Coronary artery (tissue), 2 donors: ENCODE measurements around the gene NT5C1B.
A peak's percentile ranks its signal among the peaks of the same experiment; 100 is the strongest.

ENCODE experiments used
- DNase-seq: peaks from one replicate; pipeline ENCODE4 v3.0.0-alpha.2; 2017; ENCODE audit warnings: low spot score
- H3K27ac ChIP-seq, 2 donors: fragments of 200-600 bp; sonication (generic); one replicate each; pipeline ENCODE4 v1.5.1; 2016 to 2019
- H3K4me3 ChIP-seq: fragments of 200-600 bp; sonication (generic); 2 replicates; pipeline ENCODE4 v1.5.1; 2016; ENCODE audit warnings: mild to moderate bottlenecking, moderate library complexity
- CTCF ChIP-seq: fragments of 200-600 bp; sonication (generic); IDR thresholded peaks from one replicate; pipeline ENCODE4 v1.5.1; 2019; ENCODE audit warnings: antibody characterized with exemption

Gene NT5C1B

DNA sequence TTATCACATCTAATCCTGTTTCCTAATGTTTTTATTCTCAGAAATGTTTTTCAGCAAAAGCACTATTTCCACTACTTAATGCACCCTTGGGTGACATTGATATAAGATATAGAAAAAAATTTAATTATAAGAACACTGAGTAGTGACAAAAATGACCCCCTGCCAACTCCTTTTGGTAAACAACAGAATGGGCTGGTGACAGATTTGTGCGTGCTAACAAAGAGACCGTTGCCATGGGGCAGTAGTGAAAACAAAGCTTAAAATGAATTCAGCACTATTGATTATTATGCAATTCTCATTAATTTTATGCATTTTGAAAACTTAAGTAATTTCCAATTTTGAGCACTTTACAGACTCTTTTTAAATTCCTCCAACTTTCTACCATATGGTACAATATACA is 62.0 kb downstream of the NT5C1B start:
- no peak for TF ChIP-seq CTCF
- Histone ChIP-seq H3K4me3 (no peak overlapping the region), H3K27ac (no peak overlapping the region)
- no peak for DNase-seq

- Histone ChIP-seq H3K27ac (no peak overlapping the region), H3K4me3 (no peak overlapping the region)
- no peak for TF ChIP-seq CTCF
- DNase-seq = no peak
Measured at GRCh38 chr2:18526429-18526828, 62.9 kb downstream of the NT5C1B start.

GRCh38 chr2:18525852-18526251 is 63.5 kb downstream of the NT5C1B start:
- Histone ChIP-seq H3K27ac (no peak overlapping the region), H3K4me3 (no peak overlapping the region)
- no peak for DNase-seq
- TF ChIP-seq CTCF = no peak

DNA sequence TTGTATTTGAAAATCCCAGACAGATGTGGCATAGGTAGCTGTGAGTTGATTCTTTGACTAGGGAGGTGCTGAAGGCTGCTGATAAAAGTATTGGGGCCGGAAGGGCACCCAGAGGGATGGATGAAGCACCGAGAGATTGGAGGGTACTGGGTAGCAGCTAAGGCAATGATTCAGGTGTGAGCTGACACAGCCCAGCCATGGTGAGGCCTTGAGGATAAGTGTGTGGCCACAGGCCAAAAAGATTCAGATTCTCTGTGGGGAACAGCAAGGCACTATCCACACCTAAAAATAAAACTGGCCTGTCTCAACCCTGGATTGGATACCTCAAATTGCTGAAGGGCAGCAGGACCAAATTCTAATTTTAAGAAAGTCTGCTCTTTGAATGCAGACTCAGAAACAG is 64.1 kb downstream of the NT5C1B start:
- Histone ChIP-seq H3K27ac (peak overlapping the region in 1 of 2 donors; percentile 11), H3K4me3 (no peak overlapping the region)
- no peak for TF ChIP-seq CTCF
- DNase-seq = no peak

DNA sequence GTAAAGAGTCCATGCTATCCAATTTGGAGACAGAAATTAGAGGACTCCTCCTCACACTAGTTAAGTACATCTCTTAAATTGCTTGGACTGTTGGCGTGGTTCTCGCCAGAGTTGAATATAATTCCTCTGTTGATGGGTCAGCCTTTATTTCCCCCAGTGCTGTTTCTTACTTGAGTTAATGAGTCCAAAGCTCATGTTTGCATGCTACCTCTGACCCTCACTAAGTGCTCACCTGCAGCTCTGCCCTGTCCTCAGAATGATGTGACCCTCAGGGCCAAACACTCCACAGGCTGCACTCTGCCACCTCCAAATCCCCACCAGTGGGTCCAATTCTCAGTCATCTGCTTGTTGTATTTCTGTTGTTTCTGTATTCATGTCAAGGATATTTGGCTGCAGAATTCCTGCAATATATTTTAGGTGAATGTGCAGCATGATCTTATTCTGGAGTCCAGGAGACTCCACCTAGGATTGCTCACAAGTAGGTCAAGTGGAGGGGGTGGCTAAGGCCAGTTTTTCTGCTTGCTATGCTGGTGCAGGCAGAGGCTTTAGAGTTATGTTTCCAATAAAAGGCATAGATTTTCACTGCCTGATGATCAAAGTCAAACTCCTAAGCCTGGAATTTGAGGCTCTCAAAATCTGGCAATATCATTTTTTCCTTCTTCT is 66.8 kb downstream of the NT5C1B start:
- no peak for TF ChIP-seq CTCF
- H3K27ac ChIP-seq = no peak overlapping the region
- no peak for DNase-seq

GRCh38 chr2:18520451-18521425 is 68.6 kb downstream of the NT5C1B start:
- peak; percentile 76 for TF ChIP-seq CTCF
- Histone ChIP-seq H3K27ac (peak overlapping the region; percentile 6 to 73), H3K4me3 (no peak overlapping the region)
- DNase-seq = peak; percentile 90

More for the DNA sequence above, 66.8 kb downstream of the NT5C1B start:
- H3K4me3 ChIP-seq = no peak overlapping the region
